H9 (cell line): Measurements from ENCODE around the gene E2F4. TPM values are rescaled to one million over a fixed set of nuclear protein-coding genes. Genes with fewer than 3 reads are reported as not detected.

Experiments
- DNase-seq: peaks from one replicate; pipeline ENCODE4 v3.0.0-alpha.2; 2017
- H2AFZ ChIP-seq: one replicate; pipeline ENCODE4 v1.6.1; 2013; ENCODE audit warnings: mild to moderate bottlenecking, low read length, control low read depth, moderate library complexity
- H2AK5ac ChIP-seq: 2 replicates; pipeline ENCODE4 v1.6.1; 2013; ENCODE audit warnings: low read length, control low read depth, mixed read lengths; ENCODE audit not compliant: insufficient read length
- H2BK120ac ChIP-seq: one replicate; pipeline ENCODE4 v1.6.1; 2013; ENCODE audit warnings: low read depth, mild to moderate bottlenecking, low read length, control low read depth, inconsistent platforms; ENCODE audit not compliant: poor library complexity, severe bottlenecking
- H2BK12ac ChIP-seq: 2 replicates; pipeline ENCODE4 v1.6.1; 2013; ENCODE audit warnings: low read length, control low read depth, mixed read lengths, low read depth; ENCODE audit not compliant: insufficient read length
- H2BK15ac ChIP-seq: 2 replicates; pipeline ENCODE4 v1.6.1; 2013; ENCODE audit warnings: low read depth, low read length, control low read depth
- H2BK20ac ChIP-seq: one replicate; pipeline ENCODE4 v1.6.1; 2013; ENCODE audit warnings: low read depth, mild to moderate bottlenecking, low read length, control low read depth, inconsistent platforms; ENCODE audit not compliant: poor library complexity, severe bottlenecking
- H2BK5ac ChIP-seq: 2 replicates; pipeline ENCODE4 v1.6.1; 2013; ENCODE audit warnings: low read length, control low read depth, mixed read lengths; ENCODE audit not compliant: insufficient read length
- H3K14ac ChIP-seq: 2 replicates; pipeline ENCODE4 v1.6.1; 2013; ENCODE audit warnings: low read length, control low read depth; ENCODE audit not compliant: insufficient read depth
- H3K18ac ChIP-seq: 2 replicates; pipeline ENCODE4 v1.6.1; 2013; ENCODE audit warnings: low read depth, mild to moderate bottlenecking, mixed read lengths, low read length, control low read depth; ENCODE audit not compliant: insufficient read length
- H3K23ac ChIP-seq: 2 replicates; pipeline ENCODE4 v1.6.1; 2013; ENCODE audit warnings: low read length, control low read depth, mixed read lengths, low read depth; ENCODE audit not compliant: insufficient read length
- H3K23me2 ChIP-seq: 2 replicates; pipeline ENCODE4 v1.6.1; 2013; ENCODE audit warnings: low read depth, mild to moderate bottlenecking, mixed read lengths, low read length, control low read depth; ENCODE audit not compliant: insufficient read length, poor library complexity, severe bottlenecking
- H3K27ac ChIP-seq: 2 replicates; pipeline ENCODE4 v1.5.1; 2013; ENCODE audit warnings: low read length, control low read depth, mixed read lengths, low read depth; ENCODE audit not compliant: insufficient read length
- H3K27me3 ChIP-seq: 2 replicates; pipeline ENCODE4 v1.6.1; 2013; ENCODE audit warnings: low read length, control low read depth, inconsistent platforms; ENCODE audit not compliant: insufficient read depth
- H3K4ac ChIP-seq: 2 replicates; pipeline ENCODE4 v1.6.1; 2013; ENCODE audit warnings: low read depth, mild to moderate bottlenecking, control low read depth, inconsistent platforms, low read length, moderate library complexity
- H3K4me1 ChIP-seq: 2 replicates; pipeline ENCODE4 v1.6.1; 2013; ENCODE audit warnings: low read length, control low read depth, inconsistent platforms; ENCODE audit not compliant: insufficient read depth
- H3K4me2 ChIP-seq: 2 replicates; pipeline ENCODE4 v1.6.1; 2013; ENCODE audit warnings: low read length, control low read depth, mixed read lengths; ENCODE audit not compliant: insufficient read length, insufficient read depth
- H3K56ac ChIP-seq: 2 replicates; pipeline ENCODE4 v1.6.1; 2013; ENCODE audit warnings: low read depth, mild to moderate bottlenecking, mixed read lengths, low read length, control low read depth; ENCODE audit not compliant: insufficient read length
- H3K79me1 ChIP-seq: 2 replicates; pipeline ENCODE4 v1.6.1; 2013; ENCODE audit warnings: low read depth, mild to moderate bottlenecking, moderate library complexity, low read length, control low read depth, inconsistent platforms; ENCODE audit not compliant: insufficient read depth, poor library complexity, severe bottlenecking
- H3K79me2 ChIP-seq: 2 replicates; pipeline ENCODE4 v1.6.1; 2013; ENCODE audit warnings: low read length, control low read depth, inconsistent platforms; ENCODE audit not compliant: insufficient read depth
- H3K9ac ChIP-seq: 2 replicates; pipeline ENCODE4 v1.6.1; 2013; ENCODE audit warnings: low read length, control low read depth, mixed read lengths; ENCODE audit not compliant: insufficient read length; ENCODE audit errors: extremely low read depth
- H3K9me3 ChIP-seq: one replicate; pipeline ENCODE4 v1.6.1; 2013; ENCODE audit warnings: low read depth, low read length, inconsistent platforms; ENCODE audit not compliant: control insufficient read depth
- H3T11ph ChIP-seq: one replicate; pipeline ENCODE4 v1.6.1; 2013; ENCODE audit warnings: mild to moderate bottlenecking, low read length, control low read depth, inconsistent platforms
- H4K20me1 ChIP-seq: one replicate; pipeline ENCODE4 v1.6.1; 2013; ENCODE audit not compliant: control insufficient read depth, insufficient read length, insufficient read depth
- H4K5ac ChIP-seq: 2 replicates; pipeline ENCODE4 v1.6.1; 2013; ENCODE audit warnings: low read depth, mild to moderate bottlenecking, mixed read lengths, low read length, control low read depth; ENCODE audit not compliant: insufficient read length
- H4K8ac ChIP-seq: replicated peaks from 2 replicates; pipeline ENCODE4 v1.6.1; 2013; ENCODE audit warnings: low read length, control low read depth, mixed read lengths, low read depth; ENCODE audit not compliant: insufficient read length
- H4K91ac ChIP-seq: 2 replicates; pipeline ENCODE4 v1.6.1; 2013; ENCODE audit warnings: low read depth, mild to moderate bottlenecking, moderate library complexity, mixed read lengths, low read length, control low read depth; ENCODE audit not compliant: insufficient read length
- H3K27ac Mint-ChIP-seq, 3 experiments: 2 replicates in 2 of 3; 3 replicates in 1 of 3; pipeline ENCODE4 v1.8.0; 2020 to 2021; ENCODE audit warnings: mixed read lengths in 3 of 3, mild to moderate bottlenecking in 1 of 3, moderate library complexity in 1 of 3
- H3K27me3 Mint-ChIP-seq: 2 replicates; pipeline ENCODE4 v1.8.0; 2021; ENCODE audit warnings: low read depth, mild to moderate bottlenecking, moderate library complexity, mixed read lengths
- H3K36me3 Mint-ChIP-seq, 3 experiments: 2 replicates in 2 of 3; 3 replicates in 1 of 3; pipeline ENCODE4 v1.8.0; 2020 to 2021; ENCODE audit warnings: low read depth in 3 of 3, mixed read lengths in 3 of 3; ENCODE audit not compliant: insufficient read depth in 1 of 3
- H3K4me1 Mint-ChIP-seq, 2 experiments: 2 replicates each; pipeline ENCODE4 v1.8.0; 2020; ENCODE audit warnings: mixed read lengths in 2 of 2
- H3K4me3 Mint-ChIP-seq, 2 experiments: 2 replicates in 1 of 2; 3 replicates in 1 of 2; pipeline ENCODE4 v1.8.0; 2020 to 2021; ENCODE audit warnings: mild to moderate bottlenecking in 2 of 2, mixed read lengths in 2 of 2, moderate library complexity in 1 of 2
- H3K9me3 Mint-ChIP-seq, 2 experiments: 2 replicates in 1 of 2; 3 replicates in 1 of 2; pipeline ENCODE4 v1.8.0; 2020; ENCODE audit warnings: mild to moderate bottlenecking in 2 of 2, mixed read lengths in 2 of 2, moderate library complexity in 1 of 2
- CTCF ChIP-seq: fragments of 200-600 bp; sonication (generic); conservative IDR thresholded peaks from 3 replicates; pipeline ENCODE4 v1.8.0; 2021; ENCODE audit warnings: antibody characterized with exemption, mild to moderate bottlenecking
- WGBS: extraction: QIAGEN DNeasy Blood & Tissue Kit; methylation state at CpG from one replicate; pipeline ENCODE4 v1.1.7; 2013; ENCODE audit warnings: missing lambda C conversion rate, low lambda C conversion rate, mixed read lengths; ENCODE audit not compliant: insufficient read length; ENCODE audit errors: extremely low coverage; 5-methylcytosine and 5-hydroxymethylcytosine counted together
- total RNA-seq: library from RNA; stranded (reverse); gene quantifications from 2 replicates; pipeline ENCODE4 v1.2.1, GENCODE V29; 2021

Gene E2F4
- total RNA-seq, 1 experiment from 2014 or later, result 116 TPM

DNA sequence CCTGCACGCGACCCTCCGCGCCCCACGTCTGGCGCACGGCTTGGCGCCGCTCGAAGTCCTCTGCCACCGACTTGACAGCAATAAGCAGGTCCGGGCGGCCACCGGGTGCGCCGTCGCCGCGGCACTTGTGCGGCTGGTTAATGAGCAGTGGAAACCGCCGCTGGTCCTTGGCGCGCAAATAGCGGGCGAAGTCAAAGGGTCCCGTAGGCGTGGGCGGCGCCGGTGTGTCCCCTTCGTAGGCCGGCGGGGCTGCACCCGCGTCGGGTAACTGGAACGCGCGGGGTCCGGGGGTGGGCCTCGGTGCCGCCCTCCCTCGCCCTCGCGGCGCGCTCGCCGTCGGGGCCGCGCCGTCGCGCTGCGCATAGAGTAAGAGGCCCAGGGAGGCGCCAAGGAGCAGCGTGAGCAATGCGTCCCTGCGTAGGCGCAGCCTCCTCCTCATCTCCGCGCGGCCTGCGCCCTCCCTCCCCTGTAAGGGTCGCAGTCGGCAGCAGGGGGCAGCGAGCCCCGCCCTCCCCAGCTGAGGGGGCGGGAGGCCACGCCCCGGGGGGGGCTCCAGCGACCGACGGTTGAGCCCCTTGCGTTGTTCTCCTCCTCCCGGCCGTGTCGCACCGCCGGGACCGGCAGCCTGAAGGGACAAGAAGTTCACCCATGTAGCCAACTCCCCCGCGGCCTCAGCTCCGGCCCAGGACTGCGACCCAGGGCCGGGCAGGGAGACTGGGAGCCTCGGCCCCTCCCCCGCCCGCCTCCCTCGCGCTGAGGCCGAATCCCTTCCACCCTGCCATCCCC, 41.7 kb upstream of the E2F4 start:
- H3K4me3 Mint-ChIP-seq, result peak overlapping the region; percentile 65 to 80
- Histone ChIP-seq H3K23ac (no peak overlapping the region), H4K5ac (no peak overlapping the region), H2BK5ac (no peak overlapping the region), H2BK120ac (no peak overlapping the region), H3K56ac (no peak overlapping the region), H4K8ac (no peak overlapping the region), H2BK12ac (no peak overlapping the region), H3K4me2 (peak overlapping the region; percentile 65), H2BK20ac (no peak overlapping the region), H3K79me2 (no peaks in the 10 kb centered on the region), H4K91ac (no peak overlapping the region), H3T11ph (no peak overlapping the region), H3K9me3 (no peaks in the 10 kb centered on the region), H3K23me2 (peaks cover 15% of the 10 kb centered on the region), H3K4me1 (no peaks in the 10 kb centered on the region), H3K18ac (peak overlapping the region; percentile 46), H3K27ac (no peak overlapping the region), H3K4ac (no peak overlapping the region), H3K9ac (no peak overlapping the region), H3K79me1 (no peaks in the 10 kb centered on the region), H2AFZ (no peak overlapping the region), H2BK15ac (no peak overlapping the region), H3K27me3 (peaks cover 27% of the 10 kb centered on the region), H2AK5ac (no peak overlapping the region), H3K14ac (no peak overlapping the region; the same call in 1 of the 2 replicates), H4K20me1 (no peaks in the 10 kb centered on the region)
- TF ChIP-seq CTCF, result peak; percentile 80; the same call in 2 of the 3 replicates
- peaks cover 0 to 5% of the 10 kb centered on the region in 2 experiments; a peak in 3 of 5 replicates for H3K9me3 Mint-ChIP-seq
- WGBS, result no CpG with 5 or more reads among the region's 94 CpGs
- H3K36me3 Mint-ChIP-seq, result peaks cover 10 to 38% (median 36%) of the 10 kb centered on the region in 3 experiments
- H3K27ac Mint-ChIP-seq, result no peak overlapping the region
- H3K27me3 Mint-ChIP-seq, result peaks cover 43% of the 10 kb centered on the region
- peaks cover 10 to 15% of the 10 kb centered on the region in 2 experiments for H3K4me1 Mint-ChIP-seq
- peak; percentile 84 for DNase-seq
